Measurements from ENCODE around the gene IFNG.
A peak's percentile ranks its signal among the peaks of the same experiment; 100 is the strongest.

The IFNG gene

GRCh38 chr12:68166317-68166831 lies 6.8 kb upstream of the IFNG start:
- Histone ChIP-seq H3K79me2 (ENCODE audit: insufficient read depth, low read length) (no peaks in the 10 kb centered on the region), H3K4me3 (ENCODE audit: low read depth, low read length, poor library complexity, severe bottlenecking) (no peak overlapping the region), H3K9me2 (ENCODE audit: low read depth, low read length) (no peaks in the 10 kb centered on the region), H3K9ac (ENCODE audit: low read length) (no peak overlapping the region), H3K27me3 (ENCODE audit: insufficient read depth, low read length) (no peaks in the 10 kb centered on the region), H2AFZ (ENCODE audit: low read length) (no peak overlapping the region), H3K27ac (ENCODE audit: low read depth, low read length, poor library complexity, severe bottlenecking) (no peak overlapping the region), H4K20me1 (ENCODE audit: insufficient read depth, low read length) (no peaks in the 10 kb centered on the region), H3K9me3 (ENCODE audit: low read length) (no peaks in the 10 kb centered on the region), H3K36me3 (ENCODE audit: insufficient read depth, low read length) (no peaks in the 10 kb centered on the region), H3K4me1 (ENCODE audit: insufficient read depth, low read length, severe bottlenecking) (no peaks in the 10 kb centered on the region), H3K4me2 (ENCODE audit: low read length) (no peak overlapping the region), H3F3A (ENCODE audit: insufficient read depth, low read length) (no peaks in the 10 kb centered on the region)
- TF ChIP-seq CTCF (IDR thresholded peaks at IDR 0.05; ENCODE audit: low read length) (no peak), EZH2 (IDR thresholded peaks at IDR 0.05; ENCODE audit: borderline replicate concordance, low read length) (no peak)

- no peak overlapping the region for H3K4me2 ChIP-seq (ENCODE audit: low read length)
- no peaks in the 10 kb centered on the region for H3K9me2 ChIP-seq (ENCODE audit: low read depth, low read length)
- no peak overlapping the region for H2AFZ ChIP-seq (ENCODE audit: low read length)
- no peaks in the 10 kb centered on the region for H3K9me3 ChIP-seq (ENCODE audit: low read length)
- H4K20me1 ChIP-seq (ENCODE audit: insufficient read depth, low read length): no peaks in the 10 kb centered on the region
- no peaks in the 10 kb centered on the region for H3K27me3 ChIP-seq (ENCODE audit: insufficient read depth, low read length)
- no peaks in the 10 kb centered on the region for H3F3A ChIP-seq (ENCODE audit: insufficient read depth, low read length)
- no peak overlapping the region for H3K4me3 ChIP-seq (ENCODE audit: low read depth, low read length, poor library complexity, severe bottlenecking)
- H3K27ac ChIP-seq (ENCODE audit: low read depth, low read length, poor library complexity, severe bottlenecking): no peak overlapping the region
- no peaks in the 10 kb centered on the region for H3K79me2 ChIP-seq (ENCODE audit: insufficient read depth, low read length)
- H3K4me1 ChIP-seq (ENCODE audit: insufficient read depth, low read length, severe bottlenecking): no peaks in the 10 kb centered on the region
- no peaks in the 10 kb centered on the region for H3K36me3 ChIP-seq (ENCODE audit: insufficient read depth, low read length)
- no peak overlapping the region for H3K9ac ChIP-seq (ENCODE audit: low read length)
- no peak for TF ChIP-seq CTCF (IDR thresholded peaks at IDR 0.05; ENCODE audit: low read length)
- no peak for TF ChIP-seq EZH2 (IDR thresholded peaks at IDR 0.05; ENCODE audit: borderline replicate concordance, low read length)
Observed at GRCh38 chr12:68163560-68164081, 4.1 kb upstream of the IFNG start.

- H3K9ac ChIP-seq (ENCODE audit: low read length): no peak overlapping the region
- H3K9me3 ChIP-seq (ENCODE audit: low read length): no peaks in the 10 kb centered on the region
- no peaks in the 10 kb centered on the region for H4K20me1 ChIP-seq (ENCODE audit: insufficient read depth, low read length)
- H3K79me2 ChIP-seq (ENCODE audit: insufficient read depth, low read length): no peaks in the 10 kb centered on the region
- no peak overlapping the region for H3K4me2 ChIP-seq (ENCODE audit: low read length)
- no peak for TF ChIP-seq EZH2 (IDR thresholded peaks at IDR 0.05; ENCODE audit: borderline replicate concordance, low read length)
- H3F3A ChIP-seq (ENCODE audit: insufficient read depth, low read length): no peaks in the 10 kb centered on the region
- H3K27me3 ChIP-seq (ENCODE audit: insufficient read depth, low read length): no peaks in the 10 kb centered on the region
- H3K27ac ChIP-seq (ENCODE audit: low read depth, low read length, poor library complexity, severe bottlenecking): no peak overlapping the region
- no peaks in the 10 kb centered on the region for H3K4me1 ChIP-seq (ENCODE audit: insufficient read depth, low read length, severe bottlenecking)
- no peaks in the 10 kb centered on the region for H3K36me3 ChIP-seq (ENCODE audit: insufficient read depth, low read length)
- no peak overlapping the region for H2AFZ ChIP-seq (ENCODE audit: low read length)
- H3K4me3 ChIP-seq (ENCODE audit: low read depth, low read length, poor library complexity, severe bottlenecking): no peak overlapping the region
- no peaks in the 10 kb centered on the region for H3K9me2 ChIP-seq (ENCODE audit: low read depth, low read length)
Observed at GRCh38 chr12:68162374-68162773, 2.8 kb upstream of the IFNG start.

GRCh38 chr12:68158432-68158831 lies 1.1 kb downstream of the IFNG start:
- no peaks in the 10 kb centered on the region for H3K9me2 ChIP-seq (ENCODE audit: low read depth, low read length)
- no peak overlapping the region for H2AFZ ChIP-seq (ENCODE audit: low read length)
- H3K27ac ChIP-seq (ENCODE audit: low read depth, low read length, poor library complexity, severe bottlenecking): no peak overlapping the region
- H3K4me2 ChIP-seq (ENCODE audit: low read length): no peak overlapping the region
- no peaks in the 10 kb centered on the region for H3K36me3 ChIP-seq (ENCODE audit: insufficient read depth, low read length)
- no peaks in the 10 kb centered on the region for H3K79me2 ChIP-seq (ENCODE audit: insufficient read depth, low read length)
- H3F3A ChIP-seq (ENCODE audit: insufficient read depth, low read length): no peaks in the 10 kb centered on the region
- TF ChIP-seq EZH2 (IDR thresholded peaks at IDR 0.05; ENCODE audit: borderline replicate concordance, low read length) (no peak), CTCF (IDR thresholded peaks at IDR 0.05; ENCODE audit: low read length) (peak; percentile 74)
- H3K4me3 ChIP-seq (ENCODE audit: low read depth, low read length, poor library complexity, severe bottlenecking): no peak overlapping the region
- no peaks in the 10 kb centered on the region for H3K4me1 ChIP-seq (ENCODE audit: insufficient read depth, low read length, severe bottlenecking)
- no peaks in the 10 kb centered on the region for H4K20me1 ChIP-seq (ENCODE audit: insufficient read depth, low read length)
- H3K27me3 ChIP-seq (ENCODE audit: insufficient read depth, low read length): no peaks in the 10 kb centered on the region
- no peak overlapping the region for H3K9ac ChIP-seq (ENCODE audit: low read length)
- H3K9me3 ChIP-seq (ENCODE audit: low read length): no peaks in the 10 kb centered on the region
